DND-41 (cell line): ENCODE measurements around the gene STAT4.

Experiments
- ATAC-seq: fragments of 200-7000 bp; cut with Tn5 transposase; 3 replicates; pipeline ENCODE4 v1.9.1; 2021; ENCODE audit warnings: low read depth; ENCODE audit not compliant: insufficient read depth
- DNase-seq: peaks from one replicate; pipeline ENCODE4 v3.0.0-alpha.2; 2020
- H2AFZ ChIP-seq: 2 replicates; pipeline ENCODE4 v1.6.0; 2012; ENCODE audit warnings: low read depth, low read length
- H3K27ac ChIP-seq: 2 replicates; pipeline ENCODE4 v1.5.1; 2012; ENCODE audit warnings: low read length, inconsistent platforms
- H3K27me3 ChIP-seq: fragments of 200-600 bp; sonication (generic); 2 replicates; pipeline ENCODE4 v1.6.0; 2012; ENCODE audit warnings: low read length, mild to moderate bottlenecking, inconsistent platforms; ENCODE audit not compliant: insufficient read depth, poor library complexity
- H3K36me3 ChIP-seq: 2 replicates; pipeline ENCODE4 v1.5.1; 2012; ENCODE audit warnings: low read length, inconsistent platforms; ENCODE audit not compliant: insufficient read depth
- H3K4me1 ChIP-seq: 2 replicates; pipeline ENCODE4 v1.5.1; 2012; ENCODE audit warnings: mild to moderate bottlenecking, low read length; ENCODE audit not compliant: insufficient read depth
- H3K4me2 ChIP-seq: 2 replicates; pipeline ENCODE4 v1.6.0; 2012; ENCODE audit warnings: mild to moderate bottlenecking, moderate library complexity, low read length, inconsistent platforms; ENCODE audit not compliant: insufficient read depth
- H3K4me3 ChIP-seq, 2 experiments: fragments of 200-600 bp in 1 of 2; shearing (Covaris generic) in 1 of 2; 2 replicates each; pipeline ENCODE4 v1.5.1; 2012 to 2016; ENCODE audit warnings: inconsistent platforms in 2 of 2, low read length in 2 of 2, mild to moderate bottlenecking in 2 of 2, low read depth in 1 of 2, moderate library complexity in 1 of 2
- H3K79me2 ChIP-seq: 2 replicates; pipeline ENCODE4 v1.6.0; 2012; ENCODE audit warnings: low read length, inconsistent platforms; ENCODE audit not compliant: insufficient read depth
- H3K9ac ChIP-seq: 2 replicates; pipeline ENCODE4 v1.6.0; 2012; ENCODE audit warnings: low read depth, mild to moderate bottlenecking, inconsistent platforms, low read length, moderate library complexity
- H3K9me3 ChIP-seq: 2 replicates; pipeline ENCODE4 v1.5.1; 2012; ENCODE audit warnings: low read length, moderate library complexity, mild to moderate bottlenecking, inconsistent platforms; ENCODE audit not compliant: insufficient read depth, severe bottlenecking
- H4K20me1 ChIP-seq: 2 replicates; pipeline ENCODE4 v1.6.0; 2012; ENCODE audit warnings: low read length; ENCODE audit not compliant: insufficient read depth
- CTCF ChIP-seq: IDR thresholded peaks from 2 replicates; pipeline ENCODE4 v1.5.1; 2012; ENCODE audit warnings: borderline replicate concordance, low read length, moderate library complexity, mild to moderate bottlenecking; ENCODE audit not compliant: poor library complexity, severe bottlenecking; ENCODE audit errors: extremely low read depth
- EZH2 ChIP-seq: IDR thresholded peaks from 3 replicates; pipeline ENCODE4 v1.6.1; 2012; ENCODE audit warnings: borderline replicate concordance, low read depth, mild to moderate bottlenecking, moderate library complexity, low read length, inconsistent platforms; ENCODE audit not compliant: severe bottlenecking

The STAT4 gene

GRCh38 chr2:191150600-191151330 is at the start of gene STAT4:
Gene STAT4 (minus strand): TSS chr2:191150994. CDS start chr2:191148203, 2,791 bp downstream.
- DNase-seq (peak; percentile 76), ATAC-seq (peak; percentile 76)
- Histone ChIP-seq H3K9me3 (no peaks in the 10 kb centered on the region), H3K27me3 (no peaks in the 10 kb centered on the region), H3K9ac (peak within 1 kb of the TSS; percentile 71), H3K27ac (peak within 1 kb of the TSS; percentile 80), H3K4me3 (peak within 1 kb of the TSS; percentile 54 to 84), H3K4me2 (peak within 1 kb of the TSS; percentile 74), H3K4me1 (peaks cover 57% of the 10 kb centered on the region), H3K79me2 (peaks cover 3% of the 10 kb centered on the region; the same call in 1 of the 2 replicates), H4K20me1 (no peaks in the 10 kb centered on the region), H3K36me3 (peaks cover 5% of the 10 kb centered on the region), H2AFZ (peak within 1 kb of the TSS; percentile 77)
- TF ChIP-seq EZH2 (no peak), CTCF (peak; percentile 36)

GRCh38 chr2:191199929-191200512 is 49.2 kb upstream of the STAT4 start:
- no peak for ATAC-seq
- Histone ChIP-seq H3K4me1 (peaks cover 12% of the 10 kb centered on the region), H3K36me3 (no peaks in the 10 kb centered on the region), H3K4me3 (no peak overlapping the region), H3K27me3 (no peaks in the 10 kb centered on the region), H3K79me2 (no peaks in the 10 kb centered on the region), H4K20me1 (no peaks in the 10 kb centered on the region), H3K27ac (no peak overlapping the region), H3K9ac (no peak overlapping the region), H3K4me2 (no peak overlapping the region), H3K9me3 (no peaks in the 10 kb centered on the region), H2AFZ (no peak overlapping the region)
- DNase-seq = no peak
- TF ChIP-seq EZH2 = no peak
- no peak for TF ChIP-seq CTCF

- no peaks in the 10 kb centered on the region for H3K36me3 ChIP-seq
- no peak overlapping the region for H3K27ac ChIP-seq
- no peaks in the 10 kb centered on the region for H4K20me1 ChIP-seq
- no peak overlapping the region for H3K4me2 ChIP-seq
- DNase-seq = no peak
- H3K4me1 ChIP-seq = peaks cover 30% of the 10 kb centered on the region
- no peak overlapping the region for H3K4me3 ChIP-seq
- TF ChIP-seq EZH2 (no peak), CTCF (no peak)
- H3K9ac ChIP-seq = no peak overlapping the region
- no peak for ATAC-seq
- no peaks in the 10 kb centered on the region for H3K79me2 ChIP-seq
- no peaks in the 10 kb centered on the region for H3K9me3 ChIP-seq
- H2AFZ ChIP-seq = no peak overlapping the region
- H3K27me3 ChIP-seq = no peaks in the 10 kb centered on the region
Measured at GRCh38 chr2:191198271-191198670, 47.5 kb upstream of the STAT4 start.
